ENCODE measurements around the gene HASPIN.

HASPIN gene

DNA sequence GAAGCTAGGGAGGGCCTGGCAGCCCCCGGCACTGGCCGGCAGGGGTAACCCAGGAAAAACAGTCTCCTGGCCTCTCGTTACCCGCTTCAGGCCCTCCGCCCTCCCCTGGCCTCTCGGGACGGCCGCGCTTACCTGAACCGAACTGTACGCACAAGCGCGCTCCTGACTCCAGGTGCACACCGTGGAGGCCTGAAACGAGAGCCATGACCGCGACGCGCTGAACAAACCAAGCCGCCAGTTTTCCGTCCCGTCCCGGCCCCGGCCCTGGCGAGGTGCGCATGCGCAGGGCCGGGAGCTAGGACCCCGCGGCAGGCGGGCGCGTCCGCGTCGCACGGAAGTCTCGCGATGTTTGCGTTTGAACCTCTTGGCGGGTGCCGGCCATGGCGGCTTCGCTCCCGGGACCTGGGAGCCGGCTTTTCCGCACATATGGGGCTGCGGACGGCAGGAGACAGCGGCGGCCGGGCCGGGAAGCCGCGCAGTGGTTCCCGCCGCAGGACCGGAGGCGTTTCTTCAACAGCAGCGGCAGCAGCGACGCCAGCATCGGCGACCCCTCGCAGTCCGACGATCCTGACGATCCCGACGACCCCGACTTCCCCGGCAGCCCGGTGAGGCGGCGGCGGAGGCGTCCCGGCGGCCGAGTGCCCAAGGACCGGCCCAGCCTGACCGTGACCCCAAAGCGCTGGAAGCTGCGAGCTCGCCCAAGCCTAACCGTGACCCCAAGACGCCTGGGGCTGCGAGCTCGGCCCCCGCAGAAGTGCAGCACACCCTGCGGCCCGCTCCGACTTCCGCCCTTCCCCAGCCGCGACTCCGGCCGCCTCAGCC, at the start of gene HASPIN:
TSS of gene HASPIN (plus strand) at position 348 of the 822 bp plus-strand sequence. CDS start at position 381, 33 bp downstream.
- DNase-seq (ENCODE audit: low read depth in 2 of 2), result peak; percentile 82 to 83

DNA sequence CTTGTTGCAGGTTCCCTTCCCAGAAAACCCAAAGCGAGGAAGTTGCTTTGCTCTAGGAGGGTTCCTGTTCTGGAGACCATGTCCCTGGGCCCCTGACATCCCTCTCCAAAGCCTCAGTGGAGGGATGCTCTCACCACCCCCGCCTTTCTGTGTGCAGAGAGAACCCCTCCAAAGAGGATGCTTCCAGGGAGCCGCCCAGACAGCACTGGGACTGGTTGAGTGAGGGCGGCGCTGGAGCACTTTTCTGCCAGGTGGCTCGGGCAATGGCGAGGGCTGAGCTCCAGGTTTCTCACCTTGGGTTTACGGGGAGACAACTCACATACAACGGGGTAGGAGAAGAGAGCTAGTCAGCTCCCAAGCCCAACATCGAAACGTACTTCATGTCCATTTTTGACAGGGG, 47.8 kb upstream of the HASPIN start:
- DNase-seq (ENCODE audit: low read depth in 2 of 2), result no peak

DNA sequence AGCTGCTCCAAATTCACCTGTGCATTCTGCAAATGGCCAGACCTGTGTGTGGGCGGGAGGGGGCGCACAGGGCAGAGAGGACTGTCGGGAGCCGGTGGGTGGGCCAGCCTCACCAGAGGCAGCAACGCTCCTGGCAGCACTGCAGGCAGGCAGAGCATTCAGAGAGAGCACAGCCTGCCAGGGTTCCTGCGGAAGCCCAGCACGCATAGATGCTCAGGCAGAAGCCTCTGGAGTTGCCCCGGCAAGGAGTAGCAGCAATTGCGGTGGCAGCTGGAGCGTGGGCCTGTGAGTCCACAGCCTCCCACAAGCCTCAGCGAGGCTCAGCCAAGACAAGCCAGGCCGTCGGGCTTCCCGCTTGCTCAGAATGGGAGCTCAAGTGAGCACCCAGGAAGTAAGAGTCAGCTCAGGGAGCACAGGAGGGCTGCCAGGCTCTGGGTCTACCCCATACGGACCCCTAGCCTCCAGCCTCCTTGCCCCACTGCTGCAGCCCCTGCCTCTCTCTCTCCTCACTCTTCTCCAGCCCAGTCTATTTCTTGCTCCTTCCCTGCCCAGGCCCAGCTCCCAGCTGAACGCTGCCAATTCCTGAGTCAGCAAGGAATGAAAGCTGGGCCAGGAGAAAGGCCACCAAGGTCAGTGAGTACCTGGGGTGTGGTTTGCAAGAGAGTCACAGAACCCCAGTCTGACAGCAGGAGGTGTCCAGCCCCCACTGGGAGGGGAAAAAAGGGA, 45.4 kb upstream of the HASPIN start:
- DNase-seq (ENCODE audit: low read depth in 2 of 2), result no peak

DNA sequence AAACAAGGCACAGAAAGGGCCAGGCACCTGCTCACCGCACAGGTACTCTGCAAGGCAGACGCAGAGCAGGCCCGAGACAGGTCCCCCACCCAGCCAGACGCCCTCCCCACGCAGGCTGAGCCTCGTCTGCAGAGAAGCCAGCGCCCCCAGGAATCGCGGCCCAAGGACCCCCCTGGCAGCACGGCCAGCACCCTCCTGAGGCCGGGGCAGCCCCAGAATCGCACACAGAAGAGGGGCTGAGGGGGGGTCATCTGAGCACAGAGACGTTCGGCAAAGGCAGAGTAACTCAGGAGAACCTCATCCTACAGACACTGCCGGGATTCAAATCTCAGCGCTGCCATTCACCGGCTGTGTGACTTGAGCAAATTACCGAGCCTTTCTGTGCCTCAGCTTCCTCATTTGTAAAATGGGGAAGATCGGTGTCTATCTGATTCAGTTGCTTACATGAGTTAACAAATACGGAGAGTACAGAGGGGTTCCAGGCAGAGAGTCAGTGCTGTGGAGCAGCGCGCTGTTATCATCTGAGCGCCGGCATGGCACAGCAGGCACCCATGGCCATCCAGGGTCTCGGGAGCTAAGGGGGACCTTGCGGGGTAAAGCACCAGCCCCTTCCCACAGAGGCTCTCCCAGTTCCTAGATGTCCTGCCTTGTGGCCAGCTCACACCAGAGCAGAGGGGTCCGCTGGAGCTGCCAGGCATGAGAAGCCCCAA, 44.7 kb upstream of the HASPIN start:
- no peak for DNase-seq (ENCODE audit: low read depth in 2 of 2)

DNA sequence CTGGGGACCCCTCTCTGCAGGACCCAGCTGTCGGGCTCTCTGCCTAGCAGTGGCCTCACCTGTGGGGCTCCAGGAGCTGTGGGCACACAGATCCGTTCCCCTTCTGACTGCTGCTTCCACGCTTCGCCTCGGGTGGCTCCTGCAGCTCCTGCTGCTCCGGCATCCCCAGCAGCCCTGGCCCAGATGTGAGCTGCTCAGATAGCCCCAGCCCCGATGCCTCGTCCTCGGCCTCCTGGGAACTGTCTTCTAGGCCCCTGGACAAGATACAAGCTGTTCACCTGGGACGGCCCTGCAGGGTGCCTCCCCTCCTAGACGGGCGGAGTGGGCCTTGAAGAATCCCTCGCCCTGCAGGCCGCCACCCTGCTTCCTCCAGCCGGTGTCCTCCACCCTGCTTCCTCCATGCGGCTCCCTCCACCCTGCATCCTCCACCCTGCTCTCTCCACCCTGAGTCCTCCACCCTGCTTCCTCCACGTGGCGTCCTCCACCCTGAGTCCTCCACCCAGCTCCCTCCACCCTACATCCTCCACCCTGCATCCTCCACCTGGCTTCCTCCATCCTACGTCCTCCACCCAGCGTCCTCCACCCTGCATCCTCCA, 44.1 kb upstream of the HASPIN start:
- no peak for DNase-seq (ENCODE audit: low read depth in 2 of 2)

DNA sequence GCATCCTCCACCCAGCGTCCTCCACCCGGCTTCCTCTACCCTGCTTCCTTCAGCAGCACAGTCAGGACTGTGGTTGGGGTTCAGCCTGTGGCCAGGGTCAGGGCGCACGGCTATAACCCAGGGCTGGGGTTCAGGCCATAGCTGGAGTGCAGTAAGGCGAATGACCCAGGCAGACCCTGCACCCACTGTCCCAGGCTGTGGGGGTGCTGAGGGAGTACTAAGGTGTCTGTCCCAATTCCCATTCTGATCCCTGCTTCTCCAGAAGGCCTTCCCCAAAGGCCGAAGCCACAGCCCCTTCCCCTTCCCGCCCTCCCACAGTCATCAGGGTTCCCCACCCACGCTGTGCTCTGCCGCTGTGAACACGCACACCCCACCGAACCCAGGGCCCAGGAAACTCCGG, 42.6 kb upstream of the HASPIN start:
- DNase-seq (ENCODE audit: low read depth in 2 of 2), result no peak

DNA sequence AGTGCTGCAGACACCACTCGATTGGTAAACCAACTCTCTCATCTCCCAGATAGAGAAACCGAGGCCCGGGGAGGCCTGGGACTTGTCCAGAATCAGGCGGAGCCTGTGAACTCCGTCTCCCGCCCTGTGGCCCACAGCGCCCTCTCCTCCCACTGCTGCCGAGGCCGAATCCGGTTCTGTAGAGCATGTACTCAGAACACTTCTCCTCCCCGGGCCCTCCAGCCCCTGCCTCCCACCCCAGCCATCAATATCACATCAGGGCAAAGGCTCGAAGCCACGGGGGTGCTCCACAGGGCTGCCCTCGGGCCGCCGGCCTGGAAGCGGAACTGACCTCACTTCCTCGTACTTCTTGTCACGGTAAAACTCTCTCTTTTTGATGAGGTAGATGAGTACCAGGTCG, 42.1 kb upstream of the HASPIN start:
- DNase-seq (ENCODE audit: low read depth in 2 of 2), result no peak

DNA sequence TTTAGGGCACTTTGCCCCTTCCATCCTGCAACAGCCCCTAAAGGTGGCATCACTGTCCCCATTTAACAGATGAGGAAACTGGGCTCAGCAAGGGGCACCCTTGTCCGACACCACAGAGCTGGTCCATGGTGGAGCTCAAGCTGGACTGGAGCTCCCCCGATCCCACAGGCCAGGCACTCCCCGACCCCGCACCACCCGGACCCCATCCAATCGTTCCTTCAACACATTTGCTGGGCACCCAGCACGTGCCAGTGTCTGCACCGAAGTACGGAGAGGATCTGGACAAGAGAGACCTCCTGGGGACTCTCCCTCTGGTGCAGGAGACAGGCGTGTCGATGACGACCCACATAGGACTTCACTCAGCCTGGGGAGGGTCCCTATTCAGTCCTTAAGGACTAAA, 41.7 kb upstream of the HASPIN start:
- DNase-seq (ENCODE audit: low read depth in 2 of 2), result no peak

DNA sequence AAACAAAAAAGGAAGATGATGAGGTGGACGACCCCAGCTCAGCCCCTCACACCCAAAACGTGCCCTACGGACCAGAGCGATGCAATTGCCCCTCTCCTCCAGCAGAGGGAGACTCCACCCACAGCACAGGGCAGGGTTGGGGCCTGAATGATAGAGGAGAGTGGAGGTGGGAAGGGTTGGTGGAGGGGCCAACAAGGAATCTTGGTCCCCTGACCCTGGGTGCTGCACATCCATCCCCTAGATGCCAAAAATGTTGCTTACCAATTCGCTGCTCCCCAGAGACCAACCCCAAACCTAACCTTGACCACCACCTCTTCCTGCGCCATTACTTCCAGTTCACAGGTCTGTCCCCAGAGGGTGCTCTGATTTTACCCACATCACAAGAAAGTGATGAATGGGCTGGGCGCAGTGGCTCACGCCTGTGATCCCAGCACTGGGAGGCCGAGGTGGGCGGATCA, 40.6 kb upstream of the HASPIN start:
- no peak for DNase-seq (ENCODE audit: low read depth in 2 of 2)

DNA sequence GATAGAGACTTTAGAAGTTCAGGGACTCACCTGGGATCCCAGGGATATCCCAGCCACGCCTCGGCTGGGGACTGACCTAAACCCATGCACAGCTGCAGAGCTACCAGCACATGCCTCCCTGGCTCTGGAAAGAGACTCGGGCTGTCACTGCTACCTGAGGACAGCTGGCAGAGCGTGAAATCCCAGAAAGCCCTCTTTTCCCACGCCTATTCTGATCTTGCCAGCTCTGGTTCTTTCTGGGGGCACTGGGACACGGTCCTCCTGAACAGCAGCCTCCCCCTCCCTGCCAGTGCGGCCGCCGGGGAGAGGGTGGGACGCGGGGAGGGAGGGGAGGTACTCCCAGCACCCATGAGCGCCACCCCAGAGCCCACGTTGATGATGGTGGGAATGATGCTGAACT, 38.5 kb upstream of the HASPIN start:
- no peak for DNase-seq (ENCODE audit: low read depth in 2 of 2)

DNA sequence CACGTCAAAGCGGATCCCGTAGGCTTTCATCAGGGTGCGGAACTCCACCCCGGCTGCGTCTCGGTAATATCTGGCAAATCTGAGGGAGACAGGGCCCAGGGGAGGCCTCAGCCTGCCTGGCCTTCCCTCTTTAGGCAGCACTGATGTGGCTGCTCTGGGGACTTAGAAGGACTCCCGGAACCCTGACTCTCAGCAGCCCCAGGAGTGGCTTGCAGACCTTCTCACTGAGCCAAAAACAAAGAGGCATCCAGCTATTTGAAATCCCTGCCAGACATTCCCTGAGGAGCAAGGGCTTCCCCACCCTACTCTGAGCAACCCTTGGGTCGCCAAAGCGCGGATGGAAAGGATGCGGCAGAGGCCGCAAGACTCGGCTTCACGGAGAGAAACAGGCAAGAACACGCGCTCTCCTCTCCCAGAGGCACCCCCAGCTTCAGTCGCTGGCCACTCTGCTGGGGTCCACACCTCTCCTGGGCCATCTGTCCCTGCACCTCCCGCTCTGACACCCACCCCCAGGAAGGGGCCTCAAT, 35.6 kb upstream of the HASPIN start:
- DNase-seq (ENCODE audit: low read depth in 2 of 2), result no peak

DNA sequence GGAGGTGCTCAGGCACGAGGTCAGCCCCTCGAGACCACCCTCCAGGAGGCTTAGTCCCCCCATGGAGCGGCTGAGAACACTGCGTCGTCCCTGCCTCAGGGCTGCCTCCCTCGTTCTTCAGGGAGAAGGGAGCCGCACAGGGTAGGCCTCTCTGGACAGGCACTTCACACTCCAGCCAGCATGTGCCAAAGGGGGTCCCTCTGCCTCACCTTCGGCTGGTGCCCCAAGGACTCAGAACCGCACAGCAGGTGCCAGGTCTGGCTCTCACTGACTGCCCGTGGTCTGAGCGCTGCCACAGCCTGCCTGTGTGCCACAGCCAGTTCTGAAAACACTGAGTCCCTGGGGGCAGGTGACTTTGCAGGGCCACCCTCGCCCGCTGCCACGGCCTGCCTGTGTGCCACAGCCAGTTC, 34.8 kb upstream of the HASPIN start:
- DNase-seq (ENCODE audit: low read depth in 2 of 2), result no peak

DNA sequence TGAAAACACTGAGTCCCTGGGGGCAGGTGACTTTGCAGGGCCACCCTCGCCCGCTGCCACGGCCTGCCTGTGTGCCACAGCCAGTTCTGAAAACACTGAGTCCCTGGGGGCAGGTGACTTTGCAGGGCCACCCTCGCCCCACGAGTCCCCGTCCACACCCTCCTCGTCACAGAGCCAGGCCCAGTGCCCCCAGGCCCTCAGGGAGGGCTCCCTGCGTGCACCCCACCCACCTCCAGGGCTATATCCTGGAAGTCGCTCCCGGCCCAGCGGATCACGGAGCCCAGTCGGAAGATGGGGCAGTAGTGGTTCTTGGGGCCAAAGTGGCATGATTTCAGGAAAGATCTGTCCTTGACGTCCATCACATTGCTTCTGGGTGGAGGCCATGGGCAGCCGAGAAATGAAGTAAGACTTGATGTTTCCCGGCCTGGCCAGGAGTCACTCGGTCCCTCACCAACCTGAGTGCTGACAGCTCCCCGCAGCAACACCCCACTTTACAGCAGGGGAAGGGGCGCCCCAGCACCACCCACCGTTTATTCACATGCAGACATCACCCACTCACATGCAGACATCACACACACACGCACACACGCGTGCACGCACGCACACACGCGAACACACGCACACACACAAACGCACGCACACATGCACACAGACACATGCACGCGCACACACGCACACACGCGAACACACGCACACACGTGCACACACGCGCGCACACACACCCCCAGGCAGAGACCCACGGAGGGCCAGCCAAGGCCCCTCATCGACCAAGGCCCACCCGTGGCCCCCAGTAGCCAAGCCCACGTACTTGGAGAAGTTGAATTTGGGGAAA, 34.2 kb upstream of the HASPIN start:
- DNase-seq (ENCODE audit: low read depth in 2 of 2), result no peak

DNA sequence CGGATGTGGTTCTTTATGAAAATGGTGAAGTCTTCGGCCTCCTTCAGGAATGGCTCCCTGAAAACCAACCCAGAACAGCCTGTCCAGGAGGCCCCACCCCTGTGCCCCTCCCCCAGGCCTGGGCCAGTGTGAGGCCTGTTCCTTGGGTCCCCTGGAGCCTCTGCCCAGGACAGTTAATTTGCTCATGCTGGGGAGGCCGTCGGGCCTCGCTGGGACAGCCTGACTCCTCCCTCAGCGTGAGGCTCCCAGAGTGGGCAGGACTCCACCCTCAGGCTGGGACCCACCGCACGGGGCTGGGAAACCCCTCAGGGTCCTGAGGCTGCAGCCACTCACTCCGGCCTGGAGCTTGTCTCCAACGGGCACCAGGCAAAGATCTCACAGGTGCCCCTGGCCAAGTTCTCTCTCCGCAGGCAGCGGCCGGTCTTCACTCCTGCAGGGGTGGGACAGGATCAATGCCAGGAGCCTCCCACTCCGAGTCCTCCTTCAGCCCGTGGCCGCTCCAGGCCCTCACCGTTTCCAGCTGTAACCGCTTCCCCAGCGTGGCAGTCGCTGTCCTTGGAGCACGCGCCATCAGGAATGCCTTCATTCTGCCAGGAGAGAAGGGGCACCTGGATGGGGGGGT, 33.5 kb upstream of the HASPIN start:
- no peak for DNase-seq (ENCODE audit: low read depth in 2 of 2)

DNA sequence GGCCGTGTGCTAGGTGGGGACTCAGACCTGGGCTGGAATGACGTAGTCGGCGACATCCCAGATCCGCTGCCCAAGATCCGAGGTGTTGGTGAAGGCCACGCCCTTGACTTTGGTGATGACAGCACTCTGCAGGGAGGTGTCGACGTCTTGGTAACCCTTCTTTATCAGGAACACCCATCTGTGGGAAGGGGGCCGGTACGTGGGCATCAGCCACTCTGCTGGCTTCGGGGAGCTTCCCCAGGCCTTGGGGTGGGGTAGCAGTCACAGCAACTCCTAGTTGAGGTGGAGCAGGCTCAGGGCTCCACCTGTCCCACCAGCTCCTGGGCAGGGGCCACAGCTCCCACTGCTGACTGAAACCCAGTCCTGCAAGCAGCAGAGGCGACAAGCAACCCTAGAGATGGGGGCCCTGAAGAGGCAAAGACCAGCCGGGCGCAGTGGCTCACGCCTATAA, 32.1 kb upstream of the HASPIN start:
- no peak for DNase-seq (ENCODE audit: low read depth in 2 of 2)

DNA sequence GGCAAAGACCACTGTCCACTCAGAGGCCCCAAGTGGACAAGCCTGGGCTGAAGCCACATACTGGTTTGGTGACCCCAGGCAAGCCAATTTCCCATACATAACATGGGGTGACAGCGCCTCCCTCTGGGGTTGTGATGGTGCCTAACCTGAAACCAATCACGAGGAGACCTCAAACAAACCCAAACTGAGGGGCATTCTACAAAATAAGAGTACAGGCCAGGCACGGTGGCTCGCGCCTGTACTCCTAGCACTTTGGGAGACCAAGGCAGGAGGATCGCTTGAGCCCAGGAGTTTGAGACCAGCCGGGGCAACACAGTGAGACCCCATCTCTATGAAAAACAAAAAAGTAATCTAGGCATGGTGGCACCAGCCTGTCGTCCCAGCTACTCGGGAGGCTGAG, 31.4 kb upstream of the HASPIN start:
- DNase-seq (ENCODE audit: low read depth in 2 of 2), result no peak

DNA sequence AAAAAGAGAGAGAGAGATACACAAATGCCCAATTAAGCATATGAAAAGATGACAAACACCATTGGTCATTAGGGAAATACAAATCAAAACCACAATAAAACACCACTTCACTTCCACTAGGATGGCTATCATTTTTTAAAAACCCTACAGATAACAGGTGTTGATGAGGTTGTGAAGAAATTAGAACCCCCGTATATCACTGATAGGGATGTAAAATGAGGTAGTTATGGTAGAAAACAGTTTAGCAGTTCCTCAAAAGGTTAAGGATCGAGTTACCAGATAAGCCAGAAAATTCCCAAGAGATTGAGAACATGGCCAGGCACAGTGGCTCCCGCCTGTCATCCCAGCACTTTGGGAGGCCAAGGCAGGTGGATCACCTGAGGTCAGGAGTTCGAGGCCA, 30.6 kb upstream of the HASPIN start:
- DNase-seq (ENCODE audit: low read depth in 2 of 2), result no peak

DNA sequence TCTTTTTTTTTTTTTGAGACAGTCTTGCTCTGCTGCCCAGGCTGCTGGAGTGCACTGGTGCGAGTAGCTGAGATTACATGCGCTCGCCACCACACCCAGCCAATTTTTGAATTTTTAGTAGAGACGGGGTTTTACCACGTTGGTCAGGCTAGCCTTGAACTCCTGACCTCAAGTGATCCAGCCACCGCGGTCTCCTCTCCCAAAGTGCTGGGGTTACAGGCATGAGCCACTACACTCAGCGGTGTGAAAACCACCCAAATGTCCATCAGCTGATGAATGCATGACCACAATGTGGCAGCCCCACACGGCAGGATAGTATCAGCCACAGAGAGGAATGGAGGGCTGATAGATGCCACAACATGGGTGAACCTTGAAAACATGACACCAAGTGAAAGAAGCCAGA, 29.9 kb upstream of the HASPIN start:
- peak in 1 of 2 donors; percentile 20 for DNase-seq (ENCODE audit: low read depth in 2 of 2)

DNA sequence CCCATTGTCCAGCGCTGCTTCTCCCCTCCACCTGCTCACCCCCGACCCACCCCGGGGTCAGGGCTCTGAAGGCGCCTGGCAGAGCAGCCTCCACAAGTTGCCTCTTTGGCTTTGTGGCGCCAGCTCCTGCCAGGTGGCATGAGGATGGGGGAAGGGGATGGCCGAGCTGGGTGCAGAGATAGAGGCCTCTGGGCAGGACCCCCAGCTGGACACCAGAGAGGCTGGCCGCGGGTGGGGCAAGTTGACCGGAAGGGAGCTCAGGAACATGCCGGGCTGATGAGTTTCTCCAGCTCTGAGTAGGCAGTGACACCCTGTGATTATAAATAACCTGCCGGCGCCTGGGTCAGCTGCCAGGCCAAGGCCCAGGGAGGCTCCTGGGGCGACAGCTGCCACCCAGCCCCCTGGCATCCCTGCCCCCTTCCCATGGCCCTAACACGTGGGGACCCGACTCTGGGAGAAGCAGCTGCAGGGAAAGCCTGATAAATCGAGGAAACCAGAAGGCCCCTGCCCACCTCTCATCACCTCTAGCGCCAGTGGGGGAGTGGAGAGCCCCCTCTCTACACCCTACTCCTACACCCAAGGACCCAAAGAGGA, 28.5 kb upstream of the HASPIN start:
- no peak for DNase-seq (ENCODE audit: low read depth in 2 of 2)
